NCI-H2196 treated with DMSO at 0.1 percent for 48 hours (cell line): ENCODE data around the gene GPR6.

ENCODE experiments used
- DNase-seq: peaks from one replicate; lab custom pipeline; 2025; ENCODE audit not compliant: unreplicated experiment; lab: John Stamatoyannopoulos, UW

The GPR6 gene

GRCh38 chr6:109978174-109979032 lies at the start of gene GPR6:
GPR6 (plus strand) TSS chr6:109978311; CDS start chr6:109979113, 802 bp downstream.
- peak; percentile 15 for DNase-seq

- no peak for DNase-seq
These were observed 43.8 kb upstream of the GPR6 start for GRCh38 chr6:109934293-109934692.

GRCh38 chr6:109939654-109940053 lies 38.5 kb upstream of the GPR6 start:
- DNase-seq = no peak

- no peak for DNase-seq
These were observed 33.7 kb upstream of the GPR6 start for GRCh38 chr6:109944448-109944847.

- no peak for DNase-seq
These were observed 33.0 kb upstream of the GPR6 start for GRCh38 chr6:109945091-109945490.

- no peak for DNase-seq
These were observed 31.1 kb upstream of the GPR6 start for GRCh38 chr6:109946979-109947378.

GRCh38 chr6:109949281-109950065 lies 28.6 kb upstream of the GPR6 start:
- DNase-seq = no peak

GRCh38 chr6:109955491-109955890 lies 22.6 kb upstream of the GPR6 start:
- DNase-seq = no peak

- no peak for DNase-seq
These were observed 19.5 kb upstream of the GPR6 start for GRCh38 chr6:109958626-109959025.

- no peak for DNase-seq
These were observed 16.5 kb upstream of the GPR6 start for GRCh38 chr6:109961611-109962041.

- DNase-seq = no peak
These were observed 15.8 kb upstream of the GPR6 start for GRCh38 chr6:109962271-109962670.

- DNase-seq = no peak
These were observed 14.4 kb upstream of the GPR6 start for GRCh38 chr6:109963598-109964170.

GRCh38 chr6:109964949-109965348 lies 13.2 kb upstream of the GPR6 start:
- no peak for DNase-seq

- no peak for DNase-seq
These were observed 11.8 kb upstream of the GPR6 start for GRCh38 chr6:109966299-109966698.

GRCh38 chr6:109977791-109978173 lies 329 bp upstream of the GPR6 start:
- no peak for DNase-seq

GRCh38 chr6:109979033-109979921 lies 1.2 kb downstream of the GPR6 start:
- DNase-seq = no peak

GRCh38 chr6:109984410-109984809 lies 6.3 kb downstream of the GPR6 start:
- no peak for DNase-seq

GRCh38 chr6:109987196-109987595 lies 9.1 kb downstream of the GPR6 start:
- DNase-seq = no peak

- no peak for DNase-seq
These were observed 13.3 kb downstream of the GPR6 start for GRCh38 chr6:109991201-109992101.
